ENCODE results near the gene ASB18.

Gene ASB18

GRCh38 chr2:236173729-236174607, 90.2 kb downstream of the ASB18 start:
- no peak for TF ChIP-seq SIN3A (IDR thresholded peaks at IDR 0.05; ENCODE audit: borderline replicate concordance, insufficient read depth, low read length)
- no peak for TF ChIP-seq POLR2AphosphoS5 (IDR thresholded peaks at IDR 0.05; ENCODE audit: low read depth, low read length)
- TF ChIP-seq FOXP2 (optimal IDR thresholded peaks at IDR 0.05; ENCODE audit: borderline replicate concordance, extremely low read depth, extremely low read length, insufficient read depth) = no peak
- TF ChIP-seq REST (IDR thresholded peaks at IDR 0.05; ENCODE audit: insufficient read depth in 1 of 2, low read depth in 2 of 2, low read length in 2 of 2) = no peak
- TF ChIP-seq TAF1 (IDR thresholded peaks at IDR 0.05; ENCODE audit: borderline replicate concordance, insufficient read depth, low read length) = no peak

- no peak for TF ChIP-seq REST (IDR thresholded peaks at IDR 0.05; ENCODE audit: insufficient read depth in 1 of 2, low read depth in 2 of 2, low read length in 2 of 2)
- no peak for TF ChIP-seq FOXP2 (optimal IDR thresholded peaks at IDR 0.05; ENCODE audit: borderline replicate concordance, extremely low read depth, extremely low read length, insufficient read depth)
- TF ChIP-seq TAF1 (IDR thresholded peaks at IDR 0.05; ENCODE audit: borderline replicate concordance, insufficient read depth, low read length) = no peak
- no peak for TF ChIP-seq SIN3A (IDR thresholded peaks at IDR 0.05; ENCODE audit: borderline replicate concordance, insufficient read depth, low read length)
- no peak for TF ChIP-seq POLR2AphosphoS5 (IDR thresholded peaks at IDR 0.05; ENCODE audit: low read depth, low read length)
These were observed 91.0 kb downstream of the ASB18 start for GRCh38 chr2:236173036-236173728.

- TF ChIP-seq REST (IDR thresholded peaks at IDR 0.05; ENCODE audit: insufficient read depth in 1 of 2, low read depth in 2 of 2, low read length in 2 of 2) (no peak), SIN3A (IDR thresholded peaks at IDR 0.05; ENCODE audit: borderline replicate concordance, insufficient read depth, low read length) (no peak), FOXP2 (optimal IDR thresholded peaks at IDR 0.05; ENCODE audit: borderline replicate concordance, extremely low read depth, extremely low read length, insufficient read depth) (no peak), POLR2AphosphoS5 (IDR thresholded peaks at IDR 0.05; ENCODE audit: low read depth, low read length) (no peak), TAF1 (IDR thresholded peaks at IDR 0.05; ENCODE audit: borderline replicate concordance, insufficient read depth, low read length) (no peak)
These were observed 91.8 kb downstream of the ASB18 start for GRCh38 chr2:236172255-236173035.

- TF ChIP-seq SIN3A (IDR thresholded peaks at IDR 0.05; ENCODE audit: borderline replicate concordance, insufficient read depth, low read length) (no peak), POLR2AphosphoS5 (IDR thresholded peaks at IDR 0.05; ENCODE audit: low read depth, low read length) (no peak), REST (IDR thresholded peaks at IDR 0.05; ENCODE audit: insufficient read depth in 1 of 2, low read depth in 2 of 2, low read length in 2 of 2) (no peak), FOXP2 (optimal IDR thresholded peaks at IDR 0.05; ENCODE audit: borderline replicate concordance, extremely low read depth, extremely low read length, insufficient read depth) (no peak), TAF1 (IDR thresholded peaks at IDR 0.05; ENCODE audit: borderline replicate concordance, insufficient read depth, low read length) (no peak)
These were observed 92.4 kb downstream of the ASB18 start for GRCh38 chr2:236171680-236172254.
